GM18519 (cell line): ENCODE results near the gene HMCES.
"Not testable (repeated sequence)": the region's sequence is repeated elsewhere in the genome, so short reads cannot be mapped to it uniquely, and the experiment has no call there.

Source experiments
- ATAC-seq: cut with Tn5 transposase; IDR thresholded peaks from one replicate; pipeline ENCODE4 v1.9.1; 2021; ENCODE audit warnings: mild to moderate bottlenecking, moderate library complexity; ENCODE audit not compliant: unreplicated experiment, low FRiP score

The HMCES gene

GRCh38 chr3:129317014-129317771 is 38.5 kb downstream of the HMCES start:
- ATAC-seq, result no peak

GRCh38 chr3:129317848-129318247 is 39.2 kb downstream of the HMCES start:
- no peak for ATAC-seq

GRCh38 chr3:129318921-129319320 is 40.3 kb downstream of the HMCES start:
- no peak for ATAC-seq

GRCh38 chr3:129320261-129320660 is 41.6 kb downstream of the HMCES start:
- no peak for ATAC-seq

GRCh38 chr3:129320825-129321487 is 42.3 kb downstream of the HMCES start:
- no peak for ATAC-seq

GRCh38 chr3:129321887-129322286 is 43.2 kb downstream of the HMCES start:
- no peak for ATAC-seq

- no peak for ATAC-seq
Observed at GRCh38 chr3:129323651-129324294, 45.1 kb downstream of the HMCES start.

GRCh38 chr3:129324855-129325254 is 46.2 kb downstream of the HMCES start:
- no peak for ATAC-seq

- ATAC-seq, result no peak
Observed at GRCh38 chr3:129325383-129325782, 46.7 kb downstream of the HMCES start.

GRCh38 chr3:129326138-129326537 is 47.5 kb downstream of the HMCES start:
- ATAC-seq, result no peak

GRCh38 chr3:129326595-129326994 is 47.9 kb downstream of the HMCES start:
- no peak for ATAC-seq

- ATAC-seq, result no peak
Observed at GRCh38 chr3:129327510-129327909, 48.8 kb downstream of the HMCES start.

GRCh38 chr3:129329858-129330257 is 51.2 kb downstream of the HMCES start:
- no peak for ATAC-seq

- ATAC-seq, result no peak
Observed at GRCh38 chr3:129330409-129330808, 51.7 kb downstream of the HMCES start.

GRCh38 chr3:129333891-129334290 is 55.2 kb downstream of the HMCES start:
- ATAC-seq, result no peak

GRCh38 chr3:129336093-129336706 is 57.5 kb downstream of the HMCES start:
- no peak for ATAC-seq

- ATAC-seq, result not testable (repeated sequence)
Observed at GRCh38 chr3:129337719-129338118, 59.0 kb downstream of the HMCES start.

GRCh38 chr3:129339186-129339585 is 60.5 kb downstream of the HMCES start:
- not testable (repeated sequence) for ATAC-seq

GRCh38 chr3:129339833-129340232 is 61.2 kb downstream of the HMCES start:
- not testable (repeated sequence) for ATAC-seq

GRCh38 chr3:129341331-129342141 is 62.9 kb downstream of the HMCES start:
- no peak for ATAC-seq
